ENCODE results near the gene TRABD2B. TPM values are rescaled to one million over a fixed set of nuclear protein-coding genes. Genes with fewer than 3 reads are reported as not detected.

TRABD2B gene
- total RNA-seq, 1 donor from 2014 or later = 0.89 TPM

DNA sequence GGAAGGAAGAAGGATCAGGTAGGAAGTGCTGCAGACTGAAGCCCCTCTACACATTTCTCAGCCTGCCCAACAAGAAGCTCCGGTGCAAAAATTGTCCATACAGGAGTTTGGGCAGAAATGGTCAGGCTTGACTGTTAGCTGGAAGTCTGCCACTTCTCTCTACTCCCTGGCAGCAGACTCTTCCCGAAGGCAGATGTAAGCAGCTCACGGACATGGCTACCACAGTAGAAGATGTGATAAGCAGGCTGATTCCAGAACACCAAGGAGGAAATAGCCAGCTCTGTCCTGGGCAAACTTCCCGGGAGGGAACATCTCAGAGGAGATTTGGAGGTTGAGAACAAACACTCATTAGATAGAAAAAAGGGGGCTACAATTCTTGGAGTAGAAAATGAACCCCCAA lies 52.6 kb downstream of the TRABD2B start:
- Mint-ChIP-seq H3K36me3 (ENCODE audit: low read depth, unreplicated experiment) (no peaks in the 10 kb centered on the region), H3K27ac (ENCODE audit: unreplicated experiment) (no peak overlapping the region), H3K27me3 (ENCODE audit: low read depth, unreplicated experiment) (peaks cover 5% of the 10 kb centered on the region), H3K4me3 (ENCODE audit: unreplicated experiment) (no peak overlapping the region), H3K4me1 (ENCODE audit: low read depth, unreplicated experiment) (peaks cover 38% of the 10 kb centered on the region), H3K9me3 (ENCODE audit: unreplicated experiment) (no peaks in the 10 kb centered on the region)
- Histone ChIP-seq H3K4me3 (ENCODE audit: insufficient read depth, low read depth, low read length) (no peak overlapping the region), H3K27ac (ENCODE audit: low read depth, low read length) (no peak overlapping the region), H4K20me1 (ENCODE audit: insufficient read depth, low read length) (no peaks in the 10 kb centered on the region), H3K4me2 (ENCODE audit: low read length) (no peak overlapping the region), H3K9ac (ENCODE audit: low read length) (no peak overlapping the region), H3K27me3 (ENCODE audit: insufficient read depth, low read length) (peaks cover 2% of the 10 kb centered on the region), H3K9me3 (ENCODE audit: insufficient read depth, low read depth, low read length) (no peaks in the 10 kb centered on the region), H3K4me1 (ENCODE audit: insufficient read depth, low read length) (no peaks in the 10 kb centered on the region), H3K79me2 (ENCODE audit: insufficient read depth, low read length) (no peaks in the 10 kb centered on the region), H3K36me3 (ENCODE audit: insufficient read depth, low read length) (no peaks in the 10 kb centered on the region), H2AFZ (ENCODE audit: low read depth, low read length) (no peak overlapping the region)
- TF ChIP-seq, protein P1, sequence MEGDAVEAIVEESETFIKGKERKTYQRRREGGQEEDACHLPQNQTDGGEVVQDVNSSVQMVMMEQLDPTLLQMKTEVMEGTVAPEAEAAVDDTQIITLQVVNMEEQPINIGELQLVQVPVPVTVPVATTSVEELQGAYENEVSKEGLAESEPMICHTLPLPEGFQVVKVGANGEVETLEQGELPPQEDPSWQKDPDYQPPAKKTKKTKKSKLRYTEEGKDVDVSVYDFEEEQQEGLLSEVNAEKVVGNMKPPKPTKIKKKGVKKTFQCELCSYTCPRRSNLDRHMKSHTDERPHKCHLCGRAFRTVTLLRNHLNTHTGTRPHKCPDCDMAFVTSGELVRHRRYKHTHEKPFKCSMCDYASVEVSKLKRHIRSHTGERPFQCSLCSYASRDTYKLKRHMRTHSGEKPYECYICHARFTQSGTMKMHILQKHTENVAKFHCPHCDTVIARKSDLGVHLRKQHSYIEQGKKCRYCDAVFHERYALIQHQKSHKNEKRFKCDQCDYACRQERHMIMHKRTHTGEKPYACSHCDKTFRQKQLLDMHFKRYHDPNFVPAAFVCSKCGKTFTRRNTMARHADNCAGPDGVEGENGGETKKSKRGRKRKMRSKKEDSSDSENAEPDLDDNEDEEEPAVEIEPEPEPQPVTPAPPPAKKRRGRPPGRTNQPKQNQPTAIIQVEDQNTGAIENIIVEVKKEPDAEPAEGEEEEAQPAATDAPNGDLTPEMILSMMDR (IDR thresholded peaks at IDR 0.05; ENCODE audit: insufficient read depth, low read depth, low read length) = no peak
- TF ChIP-seq EZH2 (IDR thresholded peaks at IDR 0.05; ENCODE audit: insufficient read depth, low read length) = no peak
- no peak for DNase-seq (ENCODE audit: low read depth)
- no peak for FAIRE-seq

DNA sequence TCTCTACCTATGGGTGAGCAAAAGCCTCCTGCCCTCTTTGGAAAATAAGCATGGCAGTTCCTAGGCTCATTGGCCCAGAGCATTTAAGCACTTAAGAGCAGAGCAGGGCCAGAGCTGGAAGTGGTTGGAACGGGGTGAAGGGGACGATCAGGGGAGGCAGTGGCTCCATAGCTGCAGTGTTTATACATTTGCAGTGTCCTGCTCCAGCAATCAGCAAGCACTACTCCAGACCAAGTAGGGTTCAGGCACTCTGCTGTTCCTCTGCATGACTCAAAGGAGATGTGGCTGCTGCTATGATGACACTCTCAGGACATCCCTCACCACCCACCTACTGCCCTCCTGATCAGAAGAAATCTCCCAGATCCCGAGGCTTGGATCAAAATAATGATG lies 55.0 kb downstream of the TRABD2B start:
- H3K27ac ChIP-seq (ENCODE audit: low read depth, low read length) = no peak overlapping the region

DNA sequence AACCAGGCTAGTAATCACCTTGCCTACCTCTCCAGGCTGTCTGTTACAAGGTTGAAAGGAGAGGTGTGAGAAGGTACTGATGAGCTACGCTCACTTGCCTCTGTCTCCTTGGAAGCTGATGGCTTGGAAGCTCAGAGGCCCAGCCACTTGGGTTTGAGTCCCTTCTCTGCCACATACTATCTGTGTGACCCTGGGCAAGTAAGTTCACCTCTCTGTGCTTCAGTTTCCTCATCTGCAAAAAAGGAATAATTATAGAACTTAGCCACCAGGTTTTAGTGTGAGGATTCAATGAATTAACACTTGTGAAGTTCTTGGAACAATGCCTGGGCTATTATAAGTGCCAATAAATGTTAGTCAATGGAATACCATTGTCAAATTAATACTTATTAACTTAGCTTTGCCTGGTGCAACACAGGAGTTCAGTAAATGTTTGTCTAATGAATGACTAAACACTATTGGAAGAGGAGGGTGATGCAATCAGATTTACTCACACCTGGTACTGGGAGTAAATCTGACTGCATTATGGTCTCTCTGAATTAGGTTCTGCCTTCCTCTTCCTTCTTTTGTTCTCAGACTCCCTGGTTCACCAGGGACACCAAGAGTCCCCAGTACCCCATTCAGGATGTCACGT lies 55.5 kb downstream of the TRABD2B start:
- DNase-seq (ENCODE audit: low read depth) (no peak), FAIRE-seq (no peak)
- Histone ChIP-seq H3K27ac (ENCODE audit: low read depth, low read length) (no peak overlapping the region), H3K27me3 (ENCODE audit: insufficient read depth, low read length) (peaks cover 2% of the 10 kb centered on the region), H3K4me3 (ENCODE audit: insufficient read depth, low read depth, low read length) (no peak overlapping the region), H3K4me2 (ENCODE audit: low read length) (no peak overlapping the region), H3K36me3 (ENCODE audit: insufficient read depth, low read length) (no peaks in the 10 kb centered on the region), H3K79me2 (ENCODE audit: insufficient read depth, low read length) (no peaks in the 10 kb centered on the region), H4K20me1 (ENCODE audit: insufficient read depth, low read length) (no peaks in the 10 kb centered on the region), H3K4me1 (ENCODE audit: insufficient read depth, low read length) (no peaks in the 10 kb centered on the region), H3K9ac (ENCODE audit: low read length) (no peak overlapping the region), H3K9me3 (ENCODE audit: insufficient read depth, low read depth, low read length) (no peaks in the 10 kb centered on the region), H2AFZ (ENCODE audit: low read depth, low read length) (no peak overlapping the region)
- Mint-ChIP-seq H3K27ac (ENCODE audit: unreplicated experiment) (peak overlapping the region; percentile 78), H3K4me1 (ENCODE audit: low read depth, unreplicated experiment) (peaks cover 41% of the 10 kb centered on the region), H3K27me3 (ENCODE audit: low read depth, unreplicated experiment) (peaks cover 2% of the 10 kb centered on the region), H3K4me3 (ENCODE audit: unreplicated experiment) (no peak overlapping the region), H3K36me3 (ENCODE audit: low read depth, unreplicated experiment) (no peaks in the 10 kb centered on the region), H3K9me3 (ENCODE audit: unreplicated experiment) (no peaks in the 10 kb centered on the region)
- TF ChIP-seq, protein P1 (IDR thresholded peaks at IDR 0.05; ENCODE audit: insufficient read depth, low read depth, low read length) = no peak
- no peak for TF ChIP-seq EZH2 (IDR thresholded peaks at IDR 0.05; ENCODE audit: insufficient read depth, low read length)

More for the DNA sequence above, 55.0 kb downstream of the TRABD2B start:
- Mint-ChIP-seq H3K27me3 (ENCODE audit: low read depth, unreplicated experiment) (peaks cover 3% of the 10 kb centered on the region), H3K9me3 (ENCODE audit: unreplicated experiment) (no peaks in the 10 kb centered on the region), H3K27ac (ENCODE audit: unreplicated experiment) (peak overlapping the region; percentile 71), H3K4me3 (ENCODE audit: unreplicated experiment) (no peak overlapping the region), H3K36me3 (ENCODE audit: low read depth, unreplicated experiment) (no peaks in the 10 kb centered on the region), H3K4me1 (ENCODE audit: low read depth, unreplicated experiment) (peaks cover 41% of the 10 kb centered on the region)
- Histone ChIP-seq H3K27me3 (ENCODE audit: insufficient read depth, low read length) (peaks cover 2% of the 10 kb centered on the region), H3K9ac (ENCODE audit: low read length) (no peak overlapping the region), H3K9me3 (ENCODE audit: insufficient read depth, low read depth, low read length) (no peaks in the 10 kb centered on the region), H3K4me3 (ENCODE audit: insufficient read depth, low read depth, low read length) (no peak overlapping the region), H3K79me2 (ENCODE audit: insufficient read depth, low read length) (no peaks in the 10 kb centered on the region), H3K4me1 (ENCODE audit: insufficient read depth, low read length) (no peaks in the 10 kb centered on the region), H3K36me3 (ENCODE audit: insufficient read depth, low read length) (no peaks in the 10 kb centered on the region), H2AFZ (ENCODE audit: low read depth, low read length) (no peak overlapping the region), H4K20me1 (ENCODE audit: insufficient read depth, low read length) (no peaks in the 10 kb centered on the region), H3K4me2 (ENCODE audit: low read length) (no peak overlapping the region)
- FAIRE-seq (no peak), DNase-seq (ENCODE audit: low read depth) (no peak)
- TF ChIP-seq EZH2 (IDR thresholded peaks at IDR 0.05; ENCODE audit: insufficient read depth, low read length) = no peak
- TF ChIP-seq, protein P1 (IDR thresholded peaks at IDR 0.05; ENCODE audit: insufficient read depth, low read depth, low read length) = no peak
